ENCODE data around the gene TXNDC11.

GRCh38 chr16:11768849-11769248, 26.2 kb upstream of the TXNDC11 start:
- TF ChIP-seq POLR2A (IDR thresholded peaks at IDR 0.05; ENCODE audit: low read depth, low read length) = no peak
- TF ChIP-seq POLR2AphosphoS5 (IDR thresholded peaks at IDR 0.05; ENCODE audit: low read depth, low read length) = no peak
- no peak for TF ChIP-seq TAF1 (IDR thresholded peaks at IDR 0.05; ENCODE audit: borderline replicate concordance, low read depth, low read length)
